ENCODE data around the gene HIC1. TPM values are rescaled to one million over a fixed set of nuclear protein-coding genes. Genes with fewer than 3 reads are reported as not detected.
A peak's percentile ranks its signal among the peaks of the same experiment; 100 is the strongest.

Gene HIC1
- total and polyA plus RNA-seq, 3 donors from 2014 or later, result 8.7 to 38.4 (median 36.1) TPM

- TF ChIP-seq CTCF (IDR thresholded peaks at IDR 0.05), result no peak
- TF ChIP-seq POLR2A (IDR thresholded peaks at IDR 0.05), result no peak
- H3K9me3 ChIP-seq, result no peaks in the 10 kb centered on the region
- intact Hi-C loops (cut with DNase I; ENCODE audit: low total_unique reads), result no loop called here
- DNase-seq, result no peak
- 57 to 62% methylated on average over 6 to 10 of the region's 10 CpGs for WGBS, 2 donors
- H3K4me1 ChIP-seq, result peaks cover 68% of the 10 kb centered on the region
- peak overlapping the region; percentile 51 to 78 for H3K27ac ChIP-seq
- H3K27me3 ChIP-seq, result no peaks in the 10 kb centered on the region
- no peak overlapping the region for H3K4me3 ChIP-seq
- H3K36me3 ChIP-seq (ENCODE audit: low read depth, missing control alignments), result no peaks in the 10 kb centered on the region
These were observed 11.1 kb downstream of the HIC1 start for GRCh38 chr17:2065949-2066400.

- WGBS, 2 donors, result 55 to 61% methylated on average over 14 of the region's 14 CpGs
- TF ChIP-seq CTCF (IDR thresholded peaks at IDR 0.05), result no peak
- no peak for TF ChIP-seq POLR2A (IDR thresholded peaks at IDR 0.05)
- Histone ChIP-seq H3K4me1 (peaks cover 71% of the 10 kb centered on the region), H3K9me3 (no peaks in the 10 kb centered on the region), H3K36me3 (ENCODE audit: low read depth, missing control alignments) (no peaks in the 10 kb centered on the region), H3K4me3 (no peak overlapping the region), H3K27ac (peak overlapping the region; percentile 71 to 78), H3K27me3 (no peaks in the 10 kb centered on the region)
- DNase-seq, result no peak
- intact Hi-C loops (cut with DNase I; ENCODE audit: low total_unique reads), result no loop called here
These were observed 12.2 kb downstream of the HIC1 start for GRCh38 chr17:2067048-2067561.

GRCh38 chr17:2067608-2068024, 12.7 kb downstream of the HIC1 start:
- Histone ChIP-seq H3K9me3 (no peaks in the 10 kb centered on the region), H3K27ac (peak overlapping the region; percentile 71 to 78), H3K4me1 (peaks cover 70% of the 10 kb centered on the region), H3K36me3 (ENCODE audit: low read depth, missing control alignments) (no peaks in the 10 kb centered on the region), H3K4me3 (no peak overlapping the region), H3K27me3 (no peaks in the 10 kb centered on the region)
- no peak for DNase-seq
- 57 to 58% methylated on average over 4 to 5 of the region's 5 CpGs for WGBS, 2 donors
- intact Hi-C loops (cut with DNase I; ENCODE audit: low total_unique reads), result no loop called here
- no peak for TF ChIP-seq CTCF (IDR thresholded peaks at IDR 0.05)

GRCh38 chr17:2068031-2068518, 13.2 kb downstream of the HIC1 start:
- Histone ChIP-seq H3K4me3 (no peak overlapping the region), H3K9me3 (no peaks in the 10 kb centered on the region), H3K4me1 (peaks cover 67% of the 10 kb centered on the region), H3K27ac (peak overlapping the region; percentile 78 to 81), H3K27me3 (no peaks in the 10 kb centered on the region), H3K36me3 (ENCODE audit: low read depth, missing control alignments) (no peaks in the 10 kb centered on the region)
- no peak for DNase-seq
- 48 to 59% methylated on average over 2 to 6 of the region's 6 CpGs for WGBS, 2 donors
- intact Hi-C loops (cut with DNase I; ENCODE audit: low total_unique reads), result no loop called here
- TF ChIP-seq CTCF (IDR thresholded peaks at IDR 0.05) (no peak), POLR2A (IDR thresholded peaks at IDR 0.05) (no peak)

- TF ChIP-seq CTCF (IDR thresholded peaks at IDR 0.05) (no peak), POLR2A (IDR thresholded peaks at IDR 0.05) (no peak)
- no peaks in the 10 kb centered on the region for H3K9me3 ChIP-seq
- no peak for DNase-seq
- H3K27me3 ChIP-seq, result no peaks in the 10 kb centered on the region
- H3K4me3 ChIP-seq, result no peak overlapping the region
- intact Hi-C loops (cut with DNase I; ENCODE audit: low total_unique reads), result no loop called here
- peaks cover 65% of the 10 kb centered on the region for H3K4me1 ChIP-seq
- H3K36me3 ChIP-seq (ENCODE audit: low read depth, missing control alignments), result no peaks in the 10 kb centered on the region
- peak overlapping the region; percentile 78 to 81 for H3K27ac ChIP-seq
- WGBS, 2 donors, result 53 to 72% methylated on average over 15 of the region's 15 CpGs
These were observed 13.7 kb downstream of the HIC1 start for GRCh38 chr17:2068519-2069051.
